Stimulated activated CD4-positive, alpha-beta T cell treated with anti-CD3 and anti-CD28 coated beads, Interleukin-1b, Interleukin-23, amount 100 ng/mL, for 4 hours (primary cell): Measurements from ENCODE around the gene MYL6B.

ENCODE experiments used
- DNase-seq, 2 donors: peaks; one replicate each; pipeline ENCODE4 v3.0.0-alpha.2; 2020; ENCODE audit warnings: low read depth in 2 of 2

Gene MYL6B

GRCh38 chr12:56122637-56123036, 29.8 kb upstream of the MYL6B start:
- no peak for DNase-seq

- DNase-seq, result no peak
Measured at GRCh38 chr12:56124133-56124532, 28.3 kb upstream of the MYL6B start.

- DNase-seq, result no peak
Measured at GRCh38 chr12:56126732-56127239, 25.6 kb upstream of the MYL6B start.

- DNase-seq, result no peak
Measured at GRCh38 chr12:56127485-56127887, 24.9 kb upstream of the MYL6B start.

- DNase-seq, result peak; percentile 84 to 94
Measured at GRCh38 chr12:56127888-56128669, 24.3 kb upstream of the MYL6B start, which contains the start of gene ESYT1. TSS of gene ESYT1 (plus strand) at chr12:56128267. CDS start at chr12:56128320, 53 bp downstream.

GRCh38 chr12:56128670-56129205, 23.6 kb upstream of the MYL6B start:
- no peak for DNase-seq

GRCh38 chr12:56129206-56129941, 23.0 kb upstream of the MYL6B start:
- peak in 1 of 2 donors; percentile 43 for DNase-seq

- no peak for DNase-seq
Measured at GRCh38 chr12:56129942-56130495, 22.4 kb upstream of the MYL6B start.

GRCh38 chr12:56130876-56131275, 21.5 kb upstream of the MYL6B start:
- no peak for DNase-seq

- no peak for DNase-seq
Measured at GRCh38 chr12:56134897-56135296, 17.5 kb upstream of the MYL6B start.

- no peak for DNase-seq
Measured at GRCh38 chr12:56137853-56138571, 14.4 kb upstream of the MYL6B start.

- DNase-seq, result no peak
Measured at GRCh38 chr12:56141946-56142784, 10.2 kb upstream of the MYL6B start.

- DNase-seq, result no peak
Measured at GRCh38 chr12:56143217-56143616, 9.2 kb upstream of the MYL6B start.

- DNase-seq, result no peak
Measured at GRCh38 chr12:56143870-56144269, 8.5 kb upstream of the MYL6B start.

GRCh38 chr12:56145217-56145616, 7.2 kb upstream of the MYL6B start:
- DNase-seq, result no peak

- DNase-seq, result no peak
Measured at GRCh38 chr12:56146492-56147460, 5.6 kb upstream of the MYL6B start.

- no peak for DNase-seq
Measured at GRCh38 chr12:56150563-56150962, 1.8 kb upstream of the MYL6B start.

- peak in 1 of 2 donors; percentile 52 for DNase-seq
Measured at GRCh38 chr12:56151672-56152131, 685 bp upstream of the MYL6B start.
